Stimulated activated CD4-positive, alpha-beta T cell treated with anti-CD3 and anti-CD28 coated beads, Interleukin-15, amount 100 ng/mL, for 24 hours (primary cell): ENCODE results near the gene SLC3A2.
A peak's percentile ranks its signal among the peaks of the same experiment; 100 is the strongest.

Experiments
- DNase-seq: peaks from one replicate; pipeline ENCODE4 v3.0.0-alpha.2; 2020

The SLC3A2 gene

GRCh38 chr11:62881579-62882430, 1.1 kb downstream of the SLC3A2 start:
- peak; percentile 97 for DNase-seq

- DNase-seq, result no peak
Measured at GRCh38 chr11:62882431-62882749, 1.7 kb downstream of the SLC3A2 start.

- DNase-seq, result no peak
Measured at GRCh38 chr11:62882788-62883501, 2.2 kb downstream of the SLC3A2 start.

GRCh38 chr11:62883673-62884072, 3.0 kb downstream of the SLC3A2 start:
- no peak for DNase-seq

- no peak for DNase-seq
Measured at GRCh38 chr11:62885137-62885750, 4.5 kb downstream of the SLC3A2 start.

- DNase-seq, result no peak
Measured at GRCh38 chr11:62888406-62888805, 7.7 kb downstream of the SLC3A2 start.

- DNase-seq, result no peak
Measured at GRCh38 chr11:62889126-62889483, 8.4 kb downstream of the SLC3A2 start.

GRCh38 chr11:62889484-62890437, 9.1 kb downstream of the SLC3A2 start:
- peak; percentile 43 for DNase-seq

- DNase-seq, result no peak
Measured at GRCh38 chr11:62892077-62892922, 11.6 kb downstream of the SLC3A2 start.

- DNase-seq, result no peak
Measured at GRCh38 chr11:62895501-62895900, 14.8 kb downstream of the SLC3A2 start.

GRCh38 chr11:62896049-62896448, 15.4 kb downstream of the SLC3A2 start:
- DNase-seq, result no peak

- no peak for DNase-seq
Measured at GRCh38 chr11:62897311-62897710, 16.6 kb downstream of the SLC3A2 start.

GRCh38 chr11:62898027-62898426, 17.3 kb downstream of the SLC3A2 start:
- DNase-seq, result no peak

GRCh38 chr11:62902932-62903331, 22.2 kb downstream of the SLC3A2 start:
- no peak for DNase-seq

- DNase-seq, result no peak
Measured at GRCh38 chr11:62905296-62905695, 24.6 kb downstream of the SLC3A2 start.

- peak; percentile 83 for DNase-seq
Measured at GRCh38 chr11:62905927-62906531, 25.3 kb downstream of the SLC3A2 start.

- DNase-seq, result no peak
Measured at GRCh38 chr11:62908468-62909072, 27.9 kb downstream of the SLC3A2 start.

GRCh38 chr11:62909107-62909894, 28.6 kb downstream of the SLC3A2 start:
- DNase-seq, result peak; percentile 46

- no peak for DNase-seq
Measured at GRCh38 chr11:62910141-62910882, 29.6 kb downstream of the SLC3A2 start.
